Prostate gland (tissue), 2 donors: Measurements from ENCODE around the gene FOS.

ENCODE experiments used
- POLR2AphosphoS5 ChIP-seq: sonication (generic); formaldehyde crosslinking; IDR thresholded peaks from one replicate; pipeline ENCODE4 v1.6.1; 2017; ENCODE audit warnings: antibody characterized with exemption
- TF ChIP-seq, protein P1 (sequence below), 4 experiments: fragments of 200-600 bp in 2 of 4; fragments of 450-650 bp in 2 of 4; sonication (generic) in 2 of 4; IDR thresholded peaks; 1 replicate in 3 of 4; 2 replicates in 1 of 4; pipeline ENCODE4 v1.5.1; 2016 to 2019; ENCODE audit warnings: antibody characterized with exemption in 4 of 4, mild to moderate bottlenecking in 2 of 4, moderate library complexity in 2 of 4

DNA sequence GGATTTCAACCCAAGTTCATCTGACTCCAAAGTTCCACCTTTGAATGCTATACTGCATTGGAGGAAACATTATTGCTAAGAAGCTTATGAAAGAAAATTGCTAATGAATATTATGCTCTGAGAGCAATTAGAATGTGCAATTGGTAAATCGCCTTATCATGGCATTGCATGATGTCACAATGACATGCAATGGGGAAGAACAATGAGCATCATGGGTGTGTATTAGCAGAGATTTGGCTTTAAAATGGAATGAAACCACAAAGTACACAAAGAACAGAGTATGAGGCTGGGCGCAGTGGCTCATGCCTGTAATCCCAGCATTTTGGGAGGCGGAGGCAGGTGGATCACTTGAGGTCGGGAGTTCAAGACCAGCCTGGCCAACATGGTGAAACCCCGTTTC, 34.7 kb downstream of the FOS start:
- TF ChIP-seq, protein P1, sequence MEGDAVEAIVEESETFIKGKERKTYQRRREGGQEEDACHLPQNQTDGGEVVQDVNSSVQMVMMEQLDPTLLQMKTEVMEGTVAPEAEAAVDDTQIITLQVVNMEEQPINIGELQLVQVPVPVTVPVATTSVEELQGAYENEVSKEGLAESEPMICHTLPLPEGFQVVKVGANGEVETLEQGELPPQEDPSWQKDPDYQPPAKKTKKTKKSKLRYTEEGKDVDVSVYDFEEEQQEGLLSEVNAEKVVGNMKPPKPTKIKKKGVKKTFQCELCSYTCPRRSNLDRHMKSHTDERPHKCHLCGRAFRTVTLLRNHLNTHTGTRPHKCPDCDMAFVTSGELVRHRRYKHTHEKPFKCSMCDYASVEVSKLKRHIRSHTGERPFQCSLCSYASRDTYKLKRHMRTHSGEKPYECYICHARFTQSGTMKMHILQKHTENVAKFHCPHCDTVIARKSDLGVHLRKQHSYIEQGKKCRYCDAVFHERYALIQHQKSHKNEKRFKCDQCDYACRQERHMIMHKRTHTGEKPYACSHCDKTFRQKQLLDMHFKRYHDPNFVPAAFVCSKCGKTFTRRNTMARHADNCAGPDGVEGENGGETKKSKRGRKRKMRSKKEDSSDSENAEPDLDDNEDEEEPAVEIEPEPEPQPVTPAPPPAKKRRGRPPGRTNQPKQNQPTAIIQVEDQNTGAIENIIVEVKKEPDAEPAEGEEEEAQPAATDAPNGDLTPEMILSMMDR (IDR thresholded peaks at IDR 0.05): no peak
- no peak for TF ChIP-seq POLR2AphosphoS5
